Neural cell (in vitro differentiated cells): ENCODE results near the gene HIPK1.

Experiments
- RAD21 ChIP-seq: fragments of 450-650 bp; conservative IDR thresholded peaks from 2 replicates; pipeline ENCODE4 v1.6.1; 2014; ENCODE audit warnings: antibody characterized with exemption, mild to moderate bottlenecking, moderate library complexity
- TF ChIP-seq, protein P1 (sequence below): fragments of 450-650 bp; IDR thresholded peaks from 2 replicates; pipeline ENCODE4 v1.5.1; 2014; ENCODE audit warnings: antibody characterized with exemption, mild to moderate bottlenecking, moderate library complexity; ENCODE audit not compliant: poor library complexity, severe bottlenecking

DNA sequence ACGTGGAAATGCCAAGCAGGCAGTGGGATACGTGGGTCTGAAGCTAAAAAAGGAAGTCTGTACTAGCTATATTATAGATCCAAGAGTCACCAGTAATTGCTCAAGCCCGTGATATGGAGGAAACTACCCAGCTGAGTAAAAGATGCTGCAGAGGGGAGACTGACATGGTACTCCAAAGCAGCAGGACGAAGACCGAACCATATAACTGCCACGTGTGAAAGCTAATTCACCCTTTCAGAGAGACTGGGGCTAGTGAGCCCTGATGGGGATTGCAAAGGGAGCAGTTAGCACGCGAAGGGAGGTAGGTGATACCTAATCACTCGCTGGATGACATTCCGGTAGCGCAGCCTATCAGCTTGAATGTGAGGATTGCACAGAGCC lies 24.8 kb upstream of the HIPK1 start:
- no peak for TF ChIP-seq RAD21
- TF ChIP-seq, protein P1, sequence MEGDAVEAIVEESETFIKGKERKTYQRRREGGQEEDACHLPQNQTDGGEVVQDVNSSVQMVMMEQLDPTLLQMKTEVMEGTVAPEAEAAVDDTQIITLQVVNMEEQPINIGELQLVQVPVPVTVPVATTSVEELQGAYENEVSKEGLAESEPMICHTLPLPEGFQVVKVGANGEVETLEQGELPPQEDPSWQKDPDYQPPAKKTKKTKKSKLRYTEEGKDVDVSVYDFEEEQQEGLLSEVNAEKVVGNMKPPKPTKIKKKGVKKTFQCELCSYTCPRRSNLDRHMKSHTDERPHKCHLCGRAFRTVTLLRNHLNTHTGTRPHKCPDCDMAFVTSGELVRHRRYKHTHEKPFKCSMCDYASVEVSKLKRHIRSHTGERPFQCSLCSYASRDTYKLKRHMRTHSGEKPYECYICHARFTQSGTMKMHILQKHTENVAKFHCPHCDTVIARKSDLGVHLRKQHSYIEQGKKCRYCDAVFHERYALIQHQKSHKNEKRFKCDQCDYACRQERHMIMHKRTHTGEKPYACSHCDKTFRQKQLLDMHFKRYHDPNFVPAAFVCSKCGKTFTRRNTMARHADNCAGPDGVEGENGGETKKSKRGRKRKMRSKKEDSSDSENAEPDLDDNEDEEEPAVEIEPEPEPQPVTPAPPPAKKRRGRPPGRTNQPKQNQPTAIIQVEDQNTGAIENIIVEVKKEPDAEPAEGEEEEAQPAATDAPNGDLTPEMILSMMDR, result no peak
